Activated T-cell treated with anti-CD3 and anti-CD28 coated beads, Interleukin-2, amount 50 U/mL, for 24 hours (primary cell): ENCODE results near the gene RAB36.

Experiments used
- DNase-seq: peaks from one replicate; pipeline ENCODE4 v3.0.0-alpha.2; 2020
- H3K27ac Mint-ChIP-seq: 2 replicates; pipeline ENCODE4 v1.8.0; 2020; ENCODE audit warnings: mild to moderate bottlenecking, mixed read lengths
- H3K27me3 Mint-ChIP-seq: 2 replicates; pipeline ENCODE4 v1.8.0; 2020; ENCODE audit warnings: mixed read lengths
- H3K36me3 Mint-ChIP-seq: 2 replicates; pipeline ENCODE4 v1.8.0; 2020; ENCODE audit warnings: low read depth, mixed read lengths
- H3K4me1 Mint-ChIP-seq: 2 replicates; pipeline ENCODE4 v1.8.0; 2020; ENCODE audit warnings: low read depth, mixed read lengths
- H3K4me3 Mint-ChIP-seq: 2 replicates; pipeline ENCODE4 v1.8.0; 2020; ENCODE audit warnings: mild to moderate bottlenecking, moderate library complexity, mixed read lengths
- H3K9me3 Mint-ChIP-seq: 2 replicates; pipeline ENCODE4 v1.8.0; 2020; ENCODE audit warnings: mixed read lengths

The RAB36 gene

GRCh38 chr22:23122992-23123803, 22.1 kb upstream of the RAB36 start:
- H3K9me3 Mint-ChIP-seq, result no peaks in the 10 kb centered on the region
- no peak overlapping the region for H3K27ac Mint-ChIP-seq
- H3K27me3 Mint-ChIP-seq, result no peaks in the 10 kb centered on the region
- DNase-seq, result no peak
- H3K4me1 Mint-ChIP-seq, result peaks cover 14% of the 10 kb centered on the region
- H3K36me3 Mint-ChIP-seq, result peaks cover 5% of the 10 kb centered on the region
- H3K4me3 Mint-ChIP-seq, result no peak overlapping the region

- H3K27ac Mint-ChIP-seq, result no peak overlapping the region
- no peaks in the 10 kb centered on the region for H3K9me3 Mint-ChIP-seq
- no peaks in the 10 kb centered on the region for H3K27me3 Mint-ChIP-seq
- no peak for DNase-seq
- H3K4me3 Mint-ChIP-seq, result no peak overlapping the region
- H3K4me1 Mint-ChIP-seq, result peaks cover 14% of the 10 kb centered on the region
- H3K36me3 Mint-ChIP-seq, result peaks cover 5% of the 10 kb centered on the region
Measured at GRCh38 chr22:23123804-23124254, 21.4 kb upstream of the RAB36 start.

- no peak overlapping the region for H3K27ac Mint-ChIP-seq
- no peaks in the 10 kb centered on the region for H3K36me3 Mint-ChIP-seq
- H3K27me3 Mint-ChIP-seq, result no peaks in the 10 kb centered on the region
- DNase-seq, result no peak
- H3K9me3 Mint-ChIP-seq, result no peaks in the 10 kb centered on the region
- H3K4me3 Mint-ChIP-seq, result no peak overlapping the region
- H3K4me1 Mint-ChIP-seq, result peaks cover 6% of the 10 kb centered on the region
Measured at GRCh38 chr22:23124611-23125511, 20.4 kb upstream of the RAB36 start.

GRCh38 chr22:23125512-23126103, 19.7 kb upstream of the RAB36 start:
- no peak for DNase-seq
- no peak overlapping the region for H3K27ac Mint-ChIP-seq
- no peaks in the 10 kb centered on the region for H3K27me3 Mint-ChIP-seq
- H3K9me3 Mint-ChIP-seq, result no peaks in the 10 kb centered on the region
- peaks cover 3% of the 10 kb centered on the region for H3K4me1 Mint-ChIP-seq
- H3K36me3 Mint-ChIP-seq, result no peaks in the 10 kb centered on the region
- H3K4me3 Mint-ChIP-seq, result no peak overlapping the region

GRCh38 chr22:23126165-23127054, 18.9 kb upstream of the RAB36 start:
- Mint-ChIP-seq H3K4me3 (no peak overlapping the region), H3K36me3 (no peaks in the 10 kb centered on the region), H3K27me3 (no peaks in the 10 kb centered on the region), H3K27ac (no peak overlapping the region), H3K4me1 (peaks cover 3% of the 10 kb centered on the region), H3K9me3 (no peaks in the 10 kb centered on the region)
- DNase-seq, result no peak

- Mint-ChIP-seq H3K36me3 (no peaks in the 10 kb centered on the region), H3K27ac (no peak overlapping the region), H3K9me3 (no peaks in the 10 kb centered on the region), H3K4me3 (no peak overlapping the region), H3K27me3 (no peaks in the 10 kb centered on the region), H3K4me1 (peaks cover 3% of the 10 kb centered on the region)
- no peak for DNase-seq
Measured at GRCh38 chr22:23127055-23127756, 18.1 kb upstream of the RAB36 start.

- Mint-ChIP-seq H3K36me3 (no peaks in the 10 kb centered on the region), H3K27ac (no peak overlapping the region), H3K4me1 (peaks cover 3% of the 10 kb centered on the region), H3K27me3 (no peaks in the 10 kb centered on the region), H3K4me3 (no peak overlapping the region), H3K9me3 (no peaks in the 10 kb centered on the region)
- no peak for DNase-seq
Measured at GRCh38 chr22:23127788-23128187, 17.5 kb upstream of the RAB36 start.

- Mint-ChIP-seq H3K4me3 (no peak overlapping the region), H3K4me1 (peaks cover 3% of the 10 kb centered on the region), H3K36me3 (no peaks in the 10 kb centered on the region), H3K27me3 (no peaks in the 10 kb centered on the region), H3K27ac (no peak overlapping the region), H3K9me3 (no peaks in the 10 kb centered on the region)
- DNase-seq, result peak; percentile 82
Measured at GRCh38 chr22:23128269-23129108, 16.8 kb upstream of the RAB36 start.

- no peaks in the 10 kb centered on the region for H3K27me3 Mint-ChIP-seq
- no peak overlapping the region for H3K27ac Mint-ChIP-seq
- H3K4me3 Mint-ChIP-seq, result no peak overlapping the region
- H3K4me1 Mint-ChIP-seq, result peaks cover 3% of the 10 kb centered on the region
- no peaks in the 10 kb centered on the region for H3K36me3 Mint-ChIP-seq
- no peak for DNase-seq
- H3K9me3 Mint-ChIP-seq, result no peaks in the 10 kb centered on the region
Measured at GRCh38 chr22:23129149-23129548, 16.1 kb upstream of the RAB36 start.

- Mint-ChIP-seq H3K4me3 (no peak overlapping the region), H3K36me3 (no peaks in the 10 kb centered on the region), H3K4me1 (peaks cover 3% of the 10 kb centered on the region), H3K27ac (no peak overlapping the region), H3K27me3 (no peaks in the 10 kb centered on the region), H3K9me3 (no peaks in the 10 kb centered on the region)
- no peak for DNase-seq
Measured at GRCh38 chr22:23130697-23131096, 14.6 kb upstream of the RAB36 start.

GRCh38 chr22:23131931-23132330, 13.3 kb upstream of the RAB36 start:
- no peaks in the 10 kb centered on the region for H3K9me3 Mint-ChIP-seq
- no peak overlapping the region for H3K4me3 Mint-ChIP-seq
- DNase-seq, result no peak
- H3K27ac Mint-ChIP-seq, result no peak overlapping the region
- no peaks in the 10 kb centered on the region for H3K27me3 Mint-ChIP-seq
- H3K4me1 Mint-ChIP-seq, result peaks cover 12% of the 10 kb centered on the region
- H3K36me3 Mint-ChIP-seq, result no peaks in the 10 kb centered on the region

GRCh38 chr22:23132376-23133091, 12.7 kb upstream of the RAB36 start:
- no peaks in the 10 kb centered on the region for H3K36me3 Mint-ChIP-seq
- H3K4me3 Mint-ChIP-seq, result no peak overlapping the region
- DNase-seq, result no peak
- H3K27me3 Mint-ChIP-seq, result no peaks in the 10 kb centered on the region
- H3K27ac Mint-ChIP-seq, result no peak overlapping the region
- H3K9me3 Mint-ChIP-seq, result no peaks in the 10 kb centered on the region
- peaks cover 18% of the 10 kb centered on the region for H3K4me1 Mint-ChIP-seq
